Measurements from ENCODE around the gene PRDM5.

The PRDM5 gene

DNA sequence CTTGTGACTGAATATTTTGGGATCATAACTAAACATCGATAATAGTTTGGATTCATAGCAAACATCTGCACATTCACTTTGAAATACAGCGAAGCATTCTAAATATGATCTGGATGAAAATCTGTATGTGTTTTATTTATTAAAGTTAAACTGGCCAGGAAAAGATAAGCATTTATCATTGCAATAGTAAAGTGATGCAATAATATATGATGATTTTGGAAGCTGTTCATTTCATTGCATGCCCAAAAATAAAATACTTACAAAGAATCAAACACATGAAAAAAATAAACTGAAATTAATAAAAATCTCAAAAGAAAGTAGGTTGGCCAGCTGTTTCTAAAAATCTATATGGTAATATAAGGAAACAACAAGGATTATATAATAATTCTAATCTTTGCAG, 1.9 kb downstream of the PRDM5 start:
- TF ChIP-seq TAF1 (IDR thresholded peaks at IDR 0.05; ENCODE audit: borderline replicate concordance, insufficient read depth, low read length) (no peak), POLR2AphosphoS5 (IDR thresholded peaks at IDR 0.05; ENCODE audit: low read depth, low read length) (no peak), FOXP2 (optimal IDR thresholded peaks at IDR 0.05; ENCODE audit: borderline replicate concordance, extremely low read depth, extremely low read length, insufficient read depth) (no peak), SIN3A (IDR thresholded peaks at IDR 0.05; ENCODE audit: borderline replicate concordance, insufficient read depth, low read length) (no peak)
- TF ChIP-seq, protein P1, sequence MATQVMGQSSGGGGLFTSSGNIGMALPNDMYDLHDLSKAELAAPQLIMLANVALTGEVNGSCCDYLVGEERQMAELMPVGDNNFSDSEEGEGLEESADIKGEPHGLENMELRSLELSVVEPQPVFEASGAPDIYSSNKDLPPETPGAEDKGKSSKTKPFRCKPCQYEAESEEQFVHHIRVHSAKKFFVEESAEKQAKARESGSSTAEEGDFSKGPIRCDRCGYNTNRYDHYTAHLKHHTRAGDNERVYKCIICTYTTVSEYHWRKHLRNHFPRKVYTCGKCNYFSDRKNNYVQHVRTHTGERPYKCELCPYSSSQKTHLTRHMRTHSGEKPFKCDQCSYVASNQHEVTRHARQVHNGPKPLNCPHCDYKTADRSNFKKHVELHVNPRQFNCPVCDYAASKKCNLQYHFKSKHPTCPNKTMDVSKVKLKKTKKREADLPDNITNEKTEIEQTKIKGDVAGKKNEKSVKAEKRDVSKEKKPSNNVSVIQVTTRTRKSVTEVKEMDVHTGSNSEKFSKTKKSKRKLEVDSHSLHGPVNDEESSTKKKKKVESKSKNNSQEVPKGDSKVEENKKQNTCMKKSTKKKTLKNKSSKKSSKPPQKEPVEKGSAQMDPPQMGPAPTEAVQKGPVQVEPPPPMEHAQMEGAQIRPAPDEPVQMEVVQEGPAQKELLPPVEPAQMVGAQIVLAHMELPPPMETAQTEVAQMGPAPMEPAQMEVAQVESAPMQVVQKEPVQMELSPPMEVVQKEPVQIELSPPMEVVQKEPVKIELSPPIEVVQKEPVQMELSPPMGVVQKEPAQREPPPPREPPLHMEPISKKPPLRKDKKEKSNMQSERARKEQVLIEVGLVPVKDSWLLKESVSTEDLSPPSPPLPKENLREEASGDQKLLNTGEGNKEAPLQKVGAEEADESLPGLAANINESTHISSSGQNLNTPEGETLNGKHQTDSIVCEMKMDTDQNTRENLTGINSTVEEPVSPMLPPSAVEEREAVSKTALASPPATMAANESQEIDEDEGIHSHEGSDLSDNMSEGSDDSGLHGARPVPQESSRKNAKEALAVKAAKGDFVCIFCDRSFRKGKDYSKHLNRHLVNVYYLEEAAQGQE (IDR thresholded peaks at IDR 0.05; ENCODE audit: insufficient read depth in 1 of 2, low read depth in 2 of 2, low read length in 2 of 2) = no peak

DNA sequence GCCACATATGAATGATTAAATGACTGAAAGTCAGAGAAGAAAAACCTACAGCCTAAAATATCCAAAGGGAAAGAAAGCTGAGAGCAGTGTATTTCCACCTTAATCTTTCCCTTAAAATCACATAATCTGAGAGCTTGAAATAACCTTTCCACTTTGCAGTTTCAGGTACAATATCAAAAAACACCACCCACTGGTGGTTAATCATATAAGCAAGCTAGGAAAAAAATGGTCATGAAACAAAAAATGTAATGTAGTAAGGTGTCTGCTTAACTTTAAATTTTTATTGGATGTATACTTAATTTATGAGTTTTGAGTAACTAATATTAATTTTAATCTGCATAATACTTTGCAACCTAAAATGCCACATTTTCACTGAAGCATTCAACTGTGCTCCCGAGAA, 3.2 kb downstream of the PRDM5 start:
- TF ChIP-seq FOXP2 (optimal IDR thresholded peaks at IDR 0.05; ENCODE audit: borderline replicate concordance, extremely low read depth, extremely low read length, insufficient read depth) (no peak), TAF1 (IDR thresholded peaks at IDR 0.05; ENCODE audit: borderline replicate concordance, insufficient read depth, low read length) (no peak)

DNA sequence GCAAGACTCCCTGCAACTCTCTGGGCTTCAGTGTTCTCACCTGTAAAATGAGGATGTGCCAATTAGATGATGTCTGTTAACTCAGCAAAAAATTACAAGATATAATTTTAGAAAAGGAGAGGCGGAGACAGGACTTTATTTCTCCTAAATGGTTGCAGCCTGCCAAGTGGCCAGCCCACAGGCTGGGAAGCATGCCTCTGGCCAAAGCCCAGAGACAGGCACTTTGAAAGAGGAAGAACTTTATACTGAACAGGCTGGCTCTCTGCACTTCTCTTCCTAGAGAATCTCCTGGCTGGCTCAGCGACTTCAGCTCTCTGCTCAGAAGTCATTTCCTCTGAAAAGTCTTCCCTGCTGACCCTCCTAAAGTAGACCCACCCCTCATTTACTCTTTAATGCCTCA, 3.7 kb downstream of the PRDM5 start:
- TF ChIP-seq SIN3A (IDR thresholded peaks at IDR 0.05; ENCODE audit: borderline replicate concordance, insufficient read depth, low read length) (no peak), FOXP2 (optimal IDR thresholded peaks at IDR 0.05; ENCODE audit: borderline replicate concordance, extremely low read depth, extremely low read length, insufficient read depth) (no peak), POLR2AphosphoS5 (IDR thresholded peaks at IDR 0.05; ENCODE audit: low read depth, low read length) (no peak), TAF1 (IDR thresholded peaks at IDR 0.05; ENCODE audit: borderline replicate concordance, insufficient read depth, low read length) (no peak)
- TF ChIP-seq, protein P1 (IDR thresholded peaks at IDR 0.05; ENCODE audit: insufficient read depth in 1 of 2, low read depth in 2 of 2, low read length in 2 of 2) = no peak

DNA sequence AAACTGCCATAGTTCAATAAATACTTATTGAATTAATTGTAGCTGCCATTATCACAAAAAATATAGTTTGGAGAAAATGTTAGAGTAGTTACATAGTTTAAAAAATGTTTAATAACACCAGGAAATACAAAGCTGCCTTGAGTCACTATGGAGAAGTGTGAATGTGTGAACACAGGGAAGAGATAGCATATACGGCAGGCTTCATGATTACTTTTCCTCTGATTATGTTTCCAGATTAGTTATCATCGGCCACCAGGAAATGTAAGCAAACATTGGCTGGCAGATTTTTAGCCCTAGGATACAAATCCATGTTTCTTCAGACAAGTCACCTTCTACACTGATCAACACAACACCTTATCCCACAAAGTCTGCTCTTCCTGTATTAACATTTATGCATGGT, 4.4 kb downstream of the PRDM5 start:
- TF ChIP-seq SIN3A (IDR thresholded peaks at IDR 0.05; ENCODE audit: borderline replicate concordance, insufficient read depth, low read length) (no peak), TAF1 (IDR thresholded peaks at IDR 0.05; ENCODE audit: borderline replicate concordance, insufficient read depth, low read length) (no peak), POLR2AphosphoS5 (IDR thresholded peaks at IDR 0.05; ENCODE audit: low read depth, low read length) (no peak), FOXP2 (optimal IDR thresholded peaks at IDR 0.05; ENCODE audit: borderline replicate concordance, extremely low read depth, extremely low read length, insufficient read depth) (no peak)
- TF ChIP-seq, protein P1 (IDR thresholded peaks at IDR 0.05; ENCODE audit: insufficient read depth in 1 of 2, low read depth in 2 of 2, low read length in 2 of 2) = no peak

DNA sequence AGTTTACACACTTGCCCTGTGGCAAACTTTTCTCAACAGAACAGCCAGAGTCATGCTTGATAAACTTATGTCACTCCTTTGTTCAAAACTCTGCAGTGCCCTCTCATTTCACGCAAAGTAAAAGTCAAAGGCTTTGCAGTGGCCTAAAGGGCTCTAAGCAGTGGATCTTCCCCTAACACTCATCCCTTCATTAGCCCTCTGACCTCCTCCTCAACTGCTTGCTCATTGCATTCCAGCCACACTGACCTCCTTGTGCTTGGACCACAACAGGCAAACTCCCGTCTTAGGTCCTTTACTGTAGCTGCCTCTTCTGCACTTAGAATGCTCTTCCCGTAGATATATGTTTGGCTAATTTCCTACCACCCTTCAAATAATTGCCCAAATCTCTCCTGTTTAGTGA, 5.6 kb downstream of the PRDM5 start:
- TF ChIP-seq FOXP2 (optimal IDR thresholded peaks at IDR 0.05; ENCODE audit: borderline replicate concordance, extremely low read depth, extremely low read length, insufficient read depth) = no peak
- no peak for TF ChIP-seq POLR2AphosphoS5 (IDR thresholded peaks at IDR 0.05; ENCODE audit: low read depth, low read length)
- TF ChIP-seq, protein P1 (IDR thresholded peaks at IDR 0.05; ENCODE audit: insufficient read depth in 1 of 2, low read depth in 2 of 2, low read length in 2 of 2) = no peak
- TF ChIP-seq SIN3A (IDR thresholded peaks at IDR 0.05; ENCODE audit: borderline replicate concordance, insufficient read depth, low read length) = no peak
- TF ChIP-seq TAF1 (IDR thresholded peaks at IDR 0.05; ENCODE audit: borderline replicate concordance, insufficient read depth, low read length) = no peak
